Neuronal stem cell (in vitro differentiated cells): ENCODE results near the gene MACROD2.

ENCODE experiments used
- DNase-seq: peaks from one replicate; pipeline ENCODE4 v3.0.0-alpha.2; 2013; ENCODE audit warnings: low spot score
- H2AFZ ChIP-seq: one replicate; pipeline ENCODE4 v1.6.1; 2013; ENCODE audit warnings: mild to moderate bottlenecking, low read length, inconsistent platforms
- H2AK5ac ChIP-seq: 2 replicates; pipeline ENCODE4 v1.6.1; 2013; ENCODE audit warnings: low read depth, mild to moderate bottlenecking, inconsistent platforms, low read length, moderate library complexity, mixed read lengths
- H2BK120ac ChIP-seq: 2 replicates; pipeline ENCODE4 v1.6.1; 2013; ENCODE audit warnings: low read depth, mild to moderate bottlenecking, inconsistent platforms, low read length, moderate library complexity, mixed read lengths
- H2BK12ac ChIP-seq: one replicate; pipeline ENCODE4 v1.6.1; 2013; ENCODE audit warnings: low read length, inconsistent platforms
- H2BK15ac ChIP-seq: 2 replicates; pipeline ENCODE4 v1.6.1; 2013; ENCODE audit warnings: mild to moderate bottlenecking, low read length, inconsistent platforms, mixed read lengths
- H2BK5ac ChIP-seq: one replicate; pipeline ENCODE4 v1.6.1; 2013; ENCODE audit warnings: inconsistent platforms, mild to moderate bottlenecking, low read length, moderate library complexity
- H3K14ac ChIP-seq: one replicate; pipeline ENCODE4 v1.6.1; 2013; ENCODE audit warnings: low read length, inconsistent platforms
- H3K18ac ChIP-seq: 2 replicates; pipeline ENCODE4 v1.6.1; 2013; ENCODE audit warnings: low read length, inconsistent platforms
- H3K23ac ChIP-seq: 2 replicates; pipeline ENCODE4 v1.6.1; 2013; ENCODE audit warnings: low read depth, mild to moderate bottlenecking, mixed read lengths, low read length, inconsistent platforms; ENCODE audit not compliant: poor library complexity
- H3K27ac ChIP-seq: replicated peaks from 3 replicates; pipeline ENCODE4 v1.5.1; 2013; ENCODE audit warnings: low read length, inconsistent platforms
- H3K27me3 ChIP-seq, 3 experiments: 2 replicates each; pipeline ENCODE4 v1.6.1; 2013; ENCODE audit warnings: low read length in 3 of 3, mild to moderate bottlenecking in 2 of 3, inconsistent platforms in 1 of 3, low read depth in 1 of 3, mixed read lengths in 1 of 3, moderate library complexity in 1 of 3; ENCODE audit not compliant: control insufficient read depth in 3 of 3, insufficient read depth in 3 of 3
- H3K36me3 ChIP-seq, 2 donors: replicated peaks in 1 of 2; 2 replicates each; pipeline ENCODE4 v1.6.1; 2013; ENCODE audit warnings: low read length in 2 of 2; ENCODE audit not compliant: control insufficient read depth in 2 of 2, insufficient read depth in 2 of 2
- H3K4ac ChIP-seq: 2 replicates; pipeline ENCODE4 v1.6.1; 2013; ENCODE audit warnings: inconsistent platforms, mild to moderate bottlenecking, low read length, moderate library complexity
- H3K4me1 ChIP-seq, 2 donors: 1 replicate in 1 of 2; 2 replicates in 1 of 2; pipeline ENCODE4 v1.6.1; 2013; ENCODE audit warnings: low read length in 2 of 2, low read depth in 1 of 2; ENCODE audit not compliant: control insufficient read depth in 2 of 2, insufficient read depth in 1 of 2
- H3K4me2 ChIP-seq: one replicate; pipeline ENCODE4 v1.6.1; 2013; ENCODE audit warnings: mild to moderate bottlenecking, low read length, inconsistent platforms; ENCODE audit not compliant: insufficient read depth, poor library complexity, severe bottlenecking
- H3K4me3 ChIP-seq, 2 donors: 2 replicates each; pipeline ENCODE4 v1.5.1; 2013; ENCODE audit warnings: low read length in 2 of 2, mild to moderate bottlenecking in 2 of 2, inconsistent platforms in 1 of 2, moderate library complexity in 1 of 2
- H3K79me1 ChIP-seq: one replicate; pipeline ENCODE4 v1.6.1; 2013; ENCODE audit warnings: low read depth, mild to moderate bottlenecking, inconsistent platforms, low read length, moderate library complexity
- H3K9ac ChIP-seq: one replicate; pipeline ENCODE4 v1.6.1; 2013; ENCODE audit warnings: mild to moderate bottlenecking, low read depth, low read length, inconsistent platforms; ENCODE audit not compliant: poor library complexity
- H3K9me3 ChIP-seq, 2 donors: replicated peaks in 1 of 2; 2 replicates each; pipeline versions ENCODE3 to v1.6.1; 2013; ENCODE audit warnings: low read length in 2 of 2, mild to moderate bottlenecking in 2 of 2, inconsistent platforms in 1 of 2, low read depth in 1 of 2, mixed read lengths in 1 of 2, moderate library complexity in 1 of 2; ENCODE audit not compliant: control insufficient read depth in 2 of 2, insufficient read depth in 1 of 2
- H4K8ac ChIP-seq: one replicate; pipeline ENCODE4 v1.6.1; 2013; ENCODE audit warnings: low read depth, mild to moderate bottlenecking, inconsistent platforms, low read length, moderate library complexity
- H4K91ac ChIP-seq: one replicate; pipeline ENCODE4 v1.6.1; 2013; ENCODE audit warnings: low read length, low read depth, mild to moderate bottlenecking, inconsistent platforms; ENCODE audit not compliant: poor library complexity
- WGBS, 2 donors: extraction: QIAGEN DNeasy Blood & Tissue Kit; methylation state at CpG; one replicate each; pipeline ENCODE4 v1.1.7; 2013; ENCODE audit warnings: missing lambda C conversion rate in 2 of 2, mixed read lengths in 1 of 2; ENCODE audit not compliant: insufficient read length in 2 of 2, insufficient replicate concordance in 1 of 2; ENCODE audit errors: extremely low coverage in 2 of 2; 5-methylcytosine and 5-hydroxymethylcytosine counted together

MACROD2 gene

DNA sequence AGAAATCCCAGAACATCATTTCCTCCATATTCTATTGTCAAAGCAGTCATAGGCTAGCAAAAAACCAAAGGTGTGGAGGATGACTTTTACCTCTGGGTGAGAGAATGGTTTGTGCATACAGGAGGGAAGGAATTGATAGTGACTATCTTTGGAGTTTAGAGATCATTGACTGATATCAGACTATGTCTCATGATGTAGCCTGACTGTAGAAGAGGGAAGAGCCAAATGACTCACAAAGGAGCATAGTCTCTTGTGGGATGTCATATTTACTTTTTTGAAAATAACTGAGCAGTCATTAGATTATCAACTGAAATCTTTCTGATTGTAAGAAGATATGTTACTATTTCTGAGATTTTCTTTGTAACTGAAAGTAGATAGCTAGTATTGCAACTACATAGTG, 183.6 kb downstream of the MACROD2 start:
- no peak overlapping the region for H2BK12ac ChIP-seq
- H3K4me2 ChIP-seq, result no peak overlapping the region
- no peak overlapping the region for H2BK5ac ChIP-seq
- H3K79me1 ChIP-seq, result no peaks in the 10 kb centered on the region
- no peak overlapping the region for H2AFZ ChIP-seq
- no peak overlapping the region for H4K8ac ChIP-seq
- no peak overlapping the region for H2BK120ac ChIP-seq
- H3K27ac ChIP-seq, result no peak overlapping the region
- no peaks in the 10 kb centered on the region for H3K27me3 ChIP-seq
- no peak overlapping the region for H3K4ac ChIP-seq
- no peak overlapping the region for H3K23ac ChIP-seq
- H3K9me3 ChIP-seq, result peaks cover 7 to 19% of the 10 kb centered on the region in 2 donors
- no peaks in the 10 kb centered on the region for H3K36me3 ChIP-seq
- H3K4me1 ChIP-seq, result no peaks in the 10 kb centered on the region
- H3K9ac ChIP-seq, result no peak overlapping the region
- H3K14ac ChIP-seq, result no peak overlapping the region
- no peak overlapping the region for H3K18ac ChIP-seq
- no peak overlapping the region for H3K4me3 ChIP-seq
- no peak overlapping the region for H2AK5ac ChIP-seq
- DNase-seq, result no peak
- H4K91ac ChIP-seq, result no peak overlapping the region
- no peak overlapping the region for H2BK15ac ChIP-seq

DNA sequence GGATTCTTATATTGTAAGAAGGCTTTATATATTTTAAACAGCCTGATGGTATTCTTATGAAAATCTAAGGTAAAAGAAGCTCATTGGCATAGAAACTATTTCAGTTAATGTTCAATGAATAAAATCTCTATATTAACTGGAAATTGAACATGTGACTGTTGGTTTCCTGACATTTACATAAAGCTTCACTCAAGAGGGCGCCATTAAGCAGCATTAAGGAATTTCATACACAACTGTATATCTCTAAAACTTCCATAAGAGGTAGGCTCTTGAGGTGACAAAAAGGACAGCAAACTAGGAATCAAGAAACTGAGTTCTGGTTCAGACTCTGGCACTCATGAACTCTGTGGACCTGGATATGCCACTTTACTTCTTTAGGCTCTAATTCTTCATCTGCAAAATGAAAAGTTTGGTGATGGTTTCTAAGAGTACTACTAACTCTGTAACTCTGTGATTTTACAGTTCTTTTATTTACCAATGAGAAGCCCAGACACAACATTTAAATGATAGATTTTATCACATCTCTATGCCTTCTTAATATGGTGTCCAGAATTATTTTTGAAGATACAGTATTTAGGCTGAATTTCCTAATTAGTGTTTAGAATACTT, 194.6 kb downstream of the MACROD2 start:
- H3K9ac ChIP-seq, result no peak overlapping the region
- H2BK120ac ChIP-seq, result no peak overlapping the region
- H3K79me1 ChIP-seq, result no peaks in the 10 kb centered on the region
- H4K91ac ChIP-seq, result no peak overlapping the region
- H3K23ac ChIP-seq, result no peak overlapping the region
- no peak overlapping the region for H3K4me3 ChIP-seq
- no peak overlapping the region for H4K8ac ChIP-seq
- WGBS, 2 donors, result no CpG with 5 or more reads among the region's 1 CpG
- no peak overlapping the region for H2BK15ac ChIP-seq
- no peak overlapping the region for H3K18ac ChIP-seq
- H2AFZ ChIP-seq, result no peak overlapping the region
- H2AK5ac ChIP-seq, result no peak overlapping the region
- no peak overlapping the region for H3K27ac ChIP-seq
- H3K4ac ChIP-seq, result no peak overlapping the region
- no peak overlapping the region for H2BK5ac ChIP-seq
- no peak overlapping the region for H3K14ac ChIP-seq
- no peaks in the 10 kb centered on the region for H3K9me3 ChIP-seq
- no peak overlapping the region for H2BK12ac ChIP-seq
- no peaks in the 10 kb centered on the region for H3K27me3 ChIP-seq
- peaks cover 0 to 6% of the 10 kb centered on the region in 2 donors for H3K4me1 ChIP-seq
- H3K4me2 ChIP-seq, result no peak overlapping the region
- H3K36me3 ChIP-seq, result no peaks in the 10 kb centered on the region
- DNase-seq, result no peak

- H2BK120ac ChIP-seq, result no peak overlapping the region
Measured at GRCh38 chr20:14191559-14191958, 196.2 kb downstream of the MACROD2 start.

DNA sequence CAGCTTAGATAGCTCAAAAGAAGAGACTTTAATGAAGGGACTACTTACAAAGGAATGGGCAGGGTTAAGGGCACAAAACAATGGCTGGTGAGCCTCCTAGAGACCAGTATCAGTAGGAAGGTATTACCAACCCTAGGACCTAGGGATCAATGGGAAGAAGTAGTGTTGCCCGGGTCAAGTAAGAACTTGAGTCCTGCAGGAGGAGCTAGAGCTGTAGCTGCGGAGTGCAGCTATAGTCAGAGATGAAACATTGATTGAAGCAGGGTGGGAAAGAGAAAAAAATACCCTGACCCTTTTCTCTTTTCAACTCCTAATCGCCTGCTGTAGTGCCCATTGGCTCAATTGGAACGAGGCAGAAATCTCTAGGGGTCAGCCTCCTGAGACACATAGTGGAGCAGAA, 198.1 kb downstream of the MACROD2 start:
- Histone ChIP-seq H3K9me3 (no peaks in the 10 kb centered on the region), H2AK5ac (no peak overlapping the region), H4K91ac (no peak overlapping the region), H3K14ac (no peak overlapping the region), H3K27ac (no peak overlapping the region), H2BK120ac (no peak overlapping the region), H3K18ac (no peak overlapping the region), H2BK15ac (no peak overlapping the region), H2BK12ac (no peak overlapping the region), H3K27me3 (no peaks in the 10 kb centered on the region), H2BK5ac (no peak overlapping the region), H3K4me3 (no peak overlapping the region), H2AFZ (no peak overlapping the region), H4K8ac (no peak overlapping the region), H3K4me2 (no peak overlapping the region), H3K79me1 (no peaks in the 10 kb centered on the region), H3K36me3 (no peaks in the 10 kb centered on the region), H3K9ac (no peak overlapping the region), H3K23ac (no peak overlapping the region), H3K4ac (no peak overlapping the region), H3K4me1 (peaks cover 0 to 6% of the 10 kb centered on the region in 2 donors)
- WGBS, 2 donors, result no CpG with 5 or more reads among the region's 4 CpGs
- DNase-seq, result no peak

More at GRCh38 chr20:14191559-14191958, 196.2 kb downstream of the MACROD2 start:
- Histone ChIP-seq H3K79me1 (no peaks in the 10 kb centered on the region), H3K36me3 (no peaks in the 10 kb centered on the region), H3K27ac (no peak overlapping the region), H3K4me3 (no peak overlapping the region), H3K18ac (no peak overlapping the region), H3K14ac (no peak overlapping the region), H3K4me2 (no peak overlapping the region), H4K8ac (no peak overlapping the region), H2AFZ (no peak overlapping the region), H3K27me3 (no peaks in the 10 kb centered on the region), H2BK5ac (no peak overlapping the region), H2BK12ac (no peak overlapping the region), H2BK15ac (no peak overlapping the region), H3K4me1 (peaks cover 0 to 6% of the 10 kb centered on the region in 2 donors), H3K4ac (no peak overlapping the region), H4K91ac (no peak overlapping the region), H2AK5ac (no peak overlapping the region), H3K9ac (no peak overlapping the region), H3K9me3 (no peaks in the 10 kb centered on the region), H3K23ac (no peak overlapping the region)
- DNase-seq, result no peak
